GM19324 (cell line): ENCODE measurements around the gene OTOA.
"Not testable (repeated sequence)": the region's sequence is repeated elsewhere in the genome, so short reads cannot be mapped to it uniquely, and the experiment has no call there.

Experiments
- ATAC-seq: cut with Tn5 transposase; IDR thresholded peaks from one replicate; pipeline ENCODE4 v1.9.1; 2021; ENCODE audit warnings: mild to moderate bottlenecking, moderate library complexity; ENCODE audit not compliant: unreplicated experiment, low FRiP score

Gene OTOA

DNA sequence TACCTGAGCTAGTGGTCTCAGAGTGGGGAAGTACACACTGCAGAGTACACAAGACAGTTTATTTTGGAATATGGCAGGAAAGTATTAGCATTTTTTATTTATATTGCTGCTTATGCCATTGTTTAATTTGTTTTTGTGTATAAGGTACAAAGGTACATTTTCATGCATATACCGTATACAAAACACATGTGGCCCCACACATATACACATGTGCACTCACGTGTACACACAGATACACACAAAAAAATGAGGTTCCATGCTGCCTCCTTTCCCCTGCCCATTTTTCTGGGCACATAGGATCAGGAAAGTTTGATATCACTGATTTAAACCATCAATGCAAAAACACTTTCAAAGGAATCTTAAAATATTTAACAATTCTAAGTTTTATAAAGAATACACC lies 24.3 kb upstream of the OTOA start:
- ATAC-seq = no peak

DNA sequence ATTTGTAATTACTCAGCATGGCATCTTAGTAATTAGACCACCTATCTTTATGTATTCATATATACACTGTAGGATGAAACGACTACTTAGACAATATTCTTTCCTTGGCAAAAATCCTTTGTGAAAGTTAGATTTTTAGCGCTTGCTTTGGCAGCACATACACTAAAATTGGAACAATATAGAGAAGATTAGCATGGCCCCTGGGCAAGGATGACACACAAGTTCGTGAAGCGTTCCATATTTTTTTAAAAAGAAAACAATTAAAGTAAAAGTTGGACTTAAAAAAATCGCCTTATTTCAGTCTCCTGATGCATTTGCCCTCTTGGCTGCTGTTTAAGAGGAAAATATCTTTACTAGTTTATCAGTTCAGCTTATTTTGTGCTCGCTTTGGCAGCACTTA lies 21.9 kb upstream of the OTOA start:
- ATAC-seq = no peak

DNA sequence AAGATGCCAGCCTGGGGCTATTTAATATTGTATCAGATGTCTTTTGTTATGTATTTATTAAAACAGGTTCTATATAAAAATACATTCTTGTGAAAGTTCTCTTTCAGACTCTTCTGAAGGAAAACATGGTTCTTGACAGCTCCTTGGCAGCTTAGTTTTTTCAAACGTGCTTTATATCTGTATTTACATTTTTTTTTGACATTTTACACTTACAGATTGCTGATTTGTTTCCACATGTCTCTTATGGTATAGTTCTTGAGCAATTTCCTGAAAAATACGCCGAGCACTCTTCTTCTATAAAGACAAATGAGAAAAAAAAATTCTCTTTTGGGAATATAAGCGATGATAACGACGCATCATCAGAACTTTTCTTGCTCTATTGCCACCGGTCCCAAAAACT lies 20.9 kb upstream of the OTOA start:
- no peak for ATAC-seq

DNA sequence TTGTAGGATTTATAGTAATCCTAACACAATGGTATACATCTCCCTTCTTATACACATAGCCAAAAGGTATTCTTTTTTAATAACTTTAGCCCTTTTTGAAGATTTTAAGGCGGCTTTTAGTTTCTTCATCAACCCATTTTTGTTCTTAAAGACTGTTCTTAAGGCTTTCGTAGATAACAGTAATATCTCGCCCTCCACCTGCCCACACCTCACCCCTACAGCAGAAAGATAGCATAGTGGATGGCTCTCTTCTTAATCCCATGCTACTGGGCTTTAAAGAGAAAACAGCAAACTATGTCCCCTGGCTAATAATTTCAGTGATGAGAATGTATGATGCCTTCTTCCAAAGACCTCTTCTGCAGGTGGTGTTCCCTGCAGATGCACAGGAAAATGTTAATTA lies 20.0 kb upstream of the OTOA start:
- ATAC-seq = no peak

DNA sequence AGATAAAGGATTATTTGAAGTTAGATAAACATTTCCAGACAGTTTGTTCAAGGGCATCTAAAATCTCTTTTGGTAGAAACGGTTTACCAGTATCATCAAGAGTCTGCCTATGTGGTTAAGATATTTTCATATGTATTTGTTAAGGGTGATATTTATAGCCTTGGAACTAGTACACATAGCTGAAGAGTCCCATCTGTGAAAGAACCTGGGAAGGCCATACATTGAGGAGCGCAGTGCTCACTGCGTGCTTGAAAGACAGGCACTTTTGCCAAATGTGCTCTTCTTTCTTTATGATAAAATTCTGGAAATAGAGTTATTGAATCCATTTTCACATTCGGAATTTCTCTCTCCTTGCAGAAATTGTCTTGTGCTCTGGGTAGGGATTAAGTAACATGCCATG lies 19.1 kb upstream of the OTOA start:
- ATAC-seq = no peak

DNA sequence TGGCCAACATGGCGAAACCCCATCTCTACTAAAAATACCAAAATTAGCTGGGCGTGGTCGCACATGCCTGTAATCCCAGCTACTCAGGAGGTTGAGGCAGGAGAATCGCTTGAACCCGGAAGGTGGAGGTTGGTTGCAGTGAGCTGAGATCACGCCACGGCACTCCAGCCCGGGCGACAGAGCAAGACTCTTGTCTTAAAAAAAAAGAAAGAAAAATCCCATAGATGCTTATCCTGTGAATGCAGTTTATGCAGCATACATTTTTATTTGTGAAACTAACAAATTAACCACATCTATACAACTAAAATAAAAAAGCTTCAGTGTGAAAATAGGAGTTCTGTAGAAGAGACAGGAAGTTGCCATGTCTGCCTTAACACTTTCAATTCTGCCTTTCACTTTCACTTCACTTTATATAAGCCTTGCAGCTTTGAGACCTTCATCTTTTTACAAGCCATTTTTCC lies 18.5 kb upstream of the OTOA start:
- no peak for ATAC-seq

DNA sequence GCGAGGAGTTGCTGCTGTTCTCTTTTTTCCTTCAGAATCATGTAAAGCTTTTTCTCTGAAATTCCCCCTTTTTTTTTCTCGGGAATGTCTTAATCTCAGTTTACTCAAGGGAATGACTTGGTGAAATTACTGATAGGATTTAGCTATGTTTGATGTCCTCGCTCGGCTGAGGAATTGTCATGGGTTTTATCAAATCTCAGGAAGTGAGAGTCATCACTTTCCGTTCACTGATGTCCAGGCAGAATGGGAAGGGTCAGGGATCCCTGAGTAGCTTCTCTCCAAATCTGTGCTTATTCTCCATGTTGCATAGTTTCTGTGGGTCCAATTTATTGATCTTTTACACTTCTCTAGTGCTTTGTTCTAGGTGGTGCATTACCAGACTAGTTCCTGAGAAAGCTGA lies 17.7 kb upstream of the OTOA start:
- no peak for ATAC-seq

DNA sequence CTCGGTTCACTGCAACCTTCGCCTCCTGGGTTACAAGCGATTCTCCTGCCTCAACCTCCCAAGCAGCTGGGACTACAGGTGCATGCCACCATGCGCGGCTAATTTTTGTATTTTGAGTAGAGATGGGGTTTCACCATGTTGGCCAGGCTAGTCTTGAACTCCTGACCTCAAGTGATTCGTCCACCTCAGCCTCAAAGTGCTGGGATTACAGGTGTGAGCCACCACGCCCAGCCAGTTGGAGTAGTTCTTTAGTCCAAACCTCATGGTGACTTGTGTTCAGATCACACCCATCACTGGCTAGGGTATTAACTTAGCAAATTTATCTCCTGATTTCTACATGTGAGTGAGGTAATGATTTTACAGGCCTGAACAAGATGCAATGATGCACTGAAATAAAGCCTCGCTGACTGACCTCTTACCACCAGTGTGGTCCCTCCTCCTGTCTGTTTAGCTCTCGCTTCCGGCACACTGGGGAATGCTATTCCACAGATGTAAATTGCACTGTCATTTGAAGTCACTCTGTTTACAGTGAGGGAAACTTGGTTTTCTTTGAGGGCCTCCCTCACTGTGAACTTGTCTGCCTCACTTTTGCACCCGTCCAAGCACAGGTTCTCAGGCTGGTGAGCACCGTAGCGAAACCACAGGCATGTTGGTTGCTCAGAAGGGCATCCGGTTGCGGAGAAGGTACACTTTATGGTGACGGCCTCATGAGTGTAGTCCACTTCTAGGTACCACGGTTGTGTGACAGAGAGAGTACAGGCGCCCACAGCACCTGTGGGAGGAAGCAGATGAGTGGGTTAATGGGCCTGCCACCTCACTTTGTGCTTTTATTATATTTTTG lies 16.8 kb upstream of the OTOA start:
- peak; percentile 93 for ATAC-seq

DNA sequence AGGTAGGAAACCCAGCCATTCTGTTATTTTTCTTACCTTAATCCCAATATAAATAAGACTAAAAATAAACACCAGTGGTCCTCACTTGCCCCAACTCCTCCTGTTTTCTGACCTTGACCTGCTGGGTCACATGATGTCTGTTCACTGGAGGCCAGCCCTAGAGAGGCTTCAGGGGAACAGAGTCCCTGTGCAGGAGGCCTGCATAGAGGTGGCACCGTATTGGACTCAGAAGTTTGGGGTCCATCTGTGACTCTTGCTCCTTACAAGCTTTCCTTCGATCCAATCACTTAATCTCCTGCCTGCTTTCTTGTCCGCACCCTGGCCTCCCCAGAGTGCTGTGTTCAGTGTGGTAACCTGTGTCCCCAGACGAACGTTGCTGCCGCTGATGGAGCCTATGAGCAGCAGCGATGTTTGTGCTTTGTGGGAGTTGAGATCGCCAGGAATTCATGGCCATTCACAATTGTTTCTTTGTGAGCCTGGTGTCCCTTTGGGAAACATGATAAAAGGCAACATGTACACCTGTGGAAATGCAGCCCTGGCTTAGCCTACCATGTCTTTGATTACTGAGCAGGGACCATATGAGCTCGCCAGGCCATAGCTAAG lies 16.1 kb upstream of the OTOA start:
- peak; percentile 4 for ATAC-seq

DNA sequence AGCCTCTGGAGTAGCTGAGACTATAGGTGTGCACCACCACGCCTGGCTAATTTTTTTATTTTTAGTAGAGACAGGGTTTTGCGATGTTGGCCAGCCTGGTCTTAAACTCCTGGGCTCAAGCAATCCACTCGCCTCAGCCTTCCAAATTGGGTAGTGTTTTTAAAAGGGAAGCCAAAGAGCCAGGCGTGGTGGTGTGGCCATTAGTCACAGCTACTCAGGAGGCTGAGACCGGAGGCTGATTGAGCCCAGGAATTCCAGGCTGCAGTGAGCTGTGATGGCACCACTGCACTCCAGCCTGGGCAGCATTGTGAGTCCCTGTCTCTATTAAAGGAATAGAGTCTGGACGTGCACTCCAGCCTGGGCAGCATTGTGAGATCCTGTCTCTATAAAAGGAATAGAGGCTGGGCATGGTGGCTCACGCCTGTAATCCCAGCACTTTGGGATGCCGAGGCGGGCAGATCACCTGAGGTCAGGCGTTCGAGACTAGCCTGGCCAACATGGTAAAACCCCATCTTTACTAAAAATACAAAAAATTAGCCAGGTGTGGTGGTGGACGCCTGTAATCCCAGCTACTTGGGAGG lies 13.9 kb upstream of the OTOA start:
- ATAC-seq = not testable (repeated sequence)

DNA sequence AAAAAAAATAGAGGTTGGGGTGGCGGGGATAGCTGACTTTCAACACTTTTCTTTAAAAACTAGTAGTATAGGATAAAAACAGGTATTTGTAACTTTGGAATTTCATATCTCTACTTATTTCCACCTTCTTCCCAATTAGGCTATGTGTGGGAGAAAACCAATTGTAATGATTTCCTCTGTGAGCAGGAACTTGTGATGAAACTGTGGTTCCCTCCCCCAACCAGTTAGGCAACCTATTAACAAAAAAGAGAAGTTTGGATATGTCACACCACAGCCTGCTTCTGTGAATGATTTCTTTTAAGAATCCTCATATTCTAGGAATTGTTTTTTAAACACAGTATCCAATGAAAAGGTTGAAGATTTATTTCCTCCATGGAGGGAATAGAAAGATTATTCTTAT lies 13.2 kb upstream of the OTOA start:
- ATAC-seq = no peak

DNA sequence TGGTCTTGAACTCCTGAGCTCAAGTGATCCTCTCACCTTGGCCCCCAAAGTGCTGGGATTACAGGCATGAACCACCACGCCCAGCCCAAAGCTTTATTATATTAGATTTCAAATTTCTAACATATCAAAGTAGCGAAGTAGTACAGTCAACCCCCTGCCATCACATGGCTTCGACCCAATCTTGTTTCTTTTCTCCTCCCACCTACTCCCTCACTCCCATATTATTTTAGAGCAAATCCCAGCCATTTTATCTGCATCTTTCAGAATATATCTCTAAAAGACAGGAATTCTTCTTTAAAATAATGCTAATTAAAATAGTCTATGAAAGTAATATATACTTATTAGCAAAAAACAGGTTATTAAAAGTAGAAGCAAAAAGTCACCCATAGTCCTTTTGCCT lies 12.3 kb upstream of the OTOA start:
- no peak for ATAC-seq

DNA sequence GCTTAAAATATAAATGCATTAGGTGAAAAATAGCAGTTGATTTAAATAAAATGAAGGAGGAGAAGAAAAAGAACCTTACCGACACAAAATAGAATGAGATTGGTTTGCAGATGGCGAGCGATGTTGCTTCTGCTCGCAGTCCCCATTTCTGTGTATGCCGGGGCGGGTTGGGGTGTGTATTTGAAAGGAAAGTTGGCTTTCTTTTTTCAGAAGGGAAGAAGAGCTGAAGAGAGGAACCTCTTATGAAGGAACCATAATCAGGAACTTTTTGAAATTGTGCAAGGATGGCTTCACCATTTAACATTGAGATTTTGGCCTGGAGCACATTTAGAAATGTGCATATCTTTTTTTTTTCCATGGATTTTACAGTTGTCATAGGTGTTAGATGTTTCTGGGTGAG lies 11.3 kb upstream of the OTOA start, which contains the start of gene IGSF6:
TSS of gene IGSF6 (minus strand) at position 156 of the 400 bp plus-strand sequence. CDS start at position 146, 10 bp downstream.
- no peak for ATAC-seq

DNA sequence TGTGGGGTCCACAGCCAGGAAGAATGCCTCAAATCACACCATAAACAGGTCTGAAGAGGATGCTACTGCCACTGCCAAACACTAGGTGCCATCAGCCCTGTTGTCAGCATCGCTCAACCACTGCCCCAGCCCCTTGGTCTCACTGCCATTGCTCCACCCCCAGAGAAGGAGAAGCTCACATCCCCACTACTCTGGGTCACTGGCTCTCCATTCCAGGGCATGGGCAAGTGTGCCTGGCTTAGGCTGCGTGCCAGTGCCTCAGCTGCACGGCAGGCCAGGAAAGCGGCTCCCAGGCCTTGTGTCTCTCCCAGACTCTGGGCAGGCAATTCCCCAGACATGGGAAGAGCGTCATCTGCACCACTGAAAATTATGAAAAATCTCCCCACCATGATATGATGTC lies 10.2 kb upstream of the OTOA start:
- no peak for ATAC-seq

DNA sequence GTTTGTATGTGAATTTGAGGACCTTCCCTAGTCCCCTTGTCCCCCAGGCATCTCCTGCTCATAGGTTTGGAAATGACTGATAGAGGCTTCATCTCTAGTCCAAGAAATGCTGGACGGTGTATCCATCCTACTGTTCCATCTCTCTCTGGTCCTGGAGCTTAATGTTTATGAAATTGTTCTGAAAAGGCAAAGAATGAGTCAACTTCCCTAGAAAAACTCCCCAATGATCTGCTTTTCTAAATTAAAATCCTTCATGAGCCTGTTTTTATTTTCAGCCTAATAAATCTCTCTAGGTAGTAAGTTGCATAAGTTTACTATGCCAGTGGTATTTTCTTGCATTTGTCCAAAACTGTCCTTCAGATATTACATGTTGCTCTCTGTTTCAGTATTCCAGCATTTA lies 9.3 kb upstream of the OTOA start:
- ATAC-seq = no peak

DNA sequence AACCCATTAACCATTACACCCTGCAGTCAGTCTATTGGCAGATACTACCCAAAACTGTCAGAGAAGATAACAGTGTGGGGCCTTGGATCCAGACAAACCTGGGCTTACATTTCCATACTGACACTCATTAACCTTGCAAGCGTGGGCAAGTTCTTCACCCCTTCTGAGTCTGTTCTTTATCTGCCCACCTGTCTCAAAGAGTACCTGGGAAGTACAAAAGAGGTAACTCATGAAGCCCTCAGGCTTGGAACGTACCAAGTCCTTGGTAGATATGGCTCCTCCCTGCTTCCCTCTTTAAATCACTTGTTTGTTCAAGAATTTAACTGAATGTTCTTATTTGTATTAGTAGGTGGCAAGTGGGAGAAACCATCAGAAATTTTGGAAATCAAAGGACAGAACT lies 8.9 kb upstream of the OTOA start:
- ATAC-seq = no peak

DNA sequence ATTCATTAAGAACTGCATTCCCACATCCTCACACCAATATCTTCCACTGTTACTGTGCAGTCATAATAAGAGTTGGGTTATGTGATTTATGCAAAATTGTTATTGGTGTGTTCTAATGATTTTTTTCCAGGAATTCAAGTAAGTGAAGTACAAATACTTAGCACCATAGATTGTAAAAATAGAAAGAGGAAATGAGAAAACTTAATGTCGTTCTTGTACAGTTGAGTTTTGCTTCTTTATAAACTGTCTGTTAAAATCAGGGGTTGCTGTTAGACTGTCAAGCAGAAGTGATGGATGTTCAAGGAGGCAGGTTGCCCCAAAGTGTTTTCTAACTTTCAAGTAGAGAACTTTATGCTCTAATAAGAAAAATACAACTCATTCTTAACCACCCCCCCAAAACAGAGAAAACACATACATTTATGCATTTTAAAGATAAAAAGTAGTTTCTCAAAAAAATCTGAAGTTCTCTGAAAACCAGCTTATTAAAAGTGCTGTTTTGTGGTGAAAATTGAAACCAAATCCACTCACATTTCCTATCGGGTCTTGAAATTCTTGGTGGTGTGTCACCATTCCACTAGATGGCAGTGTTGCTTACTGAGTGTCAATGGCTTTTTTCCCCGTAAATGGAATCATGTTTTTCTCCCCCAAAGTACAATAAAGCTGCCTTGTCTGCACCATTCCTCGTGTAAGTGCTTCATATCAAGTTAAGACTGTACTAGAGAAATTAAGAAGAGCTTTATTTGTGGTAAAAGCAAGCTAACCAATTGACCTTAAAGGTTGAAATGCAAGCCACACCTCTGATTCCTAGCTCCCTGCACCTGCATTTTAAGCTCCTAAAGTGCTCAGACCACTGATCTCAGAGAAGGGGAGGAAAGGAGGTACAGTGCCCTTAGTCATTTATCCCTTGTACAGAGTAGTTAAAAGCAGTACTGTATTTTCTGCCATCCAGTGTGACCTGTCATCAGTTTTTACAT lies 6.7 kb upstream of the OTOA start:
- ATAC-seq = no peak

DNA sequence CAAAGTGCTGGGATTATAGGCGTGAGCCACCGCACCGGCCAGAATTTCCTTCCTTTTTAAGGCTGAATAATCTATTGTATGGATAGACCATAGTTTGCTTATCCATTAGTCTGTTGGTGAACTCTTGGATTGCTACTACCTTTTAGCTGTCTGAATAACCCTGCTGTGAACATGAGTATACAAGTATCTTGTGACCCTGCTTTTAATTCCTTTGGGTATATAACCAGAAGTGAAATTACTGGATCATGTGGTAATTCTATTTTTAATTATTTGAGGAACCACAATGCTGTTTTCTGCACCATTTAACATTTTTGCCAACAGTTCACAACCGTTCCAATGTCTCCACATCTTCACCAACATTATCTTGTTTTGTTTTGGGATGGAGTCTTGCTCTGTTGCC lies 4.6 kb upstream of the OTOA start:
- no peak for ATAC-seq

DNA sequence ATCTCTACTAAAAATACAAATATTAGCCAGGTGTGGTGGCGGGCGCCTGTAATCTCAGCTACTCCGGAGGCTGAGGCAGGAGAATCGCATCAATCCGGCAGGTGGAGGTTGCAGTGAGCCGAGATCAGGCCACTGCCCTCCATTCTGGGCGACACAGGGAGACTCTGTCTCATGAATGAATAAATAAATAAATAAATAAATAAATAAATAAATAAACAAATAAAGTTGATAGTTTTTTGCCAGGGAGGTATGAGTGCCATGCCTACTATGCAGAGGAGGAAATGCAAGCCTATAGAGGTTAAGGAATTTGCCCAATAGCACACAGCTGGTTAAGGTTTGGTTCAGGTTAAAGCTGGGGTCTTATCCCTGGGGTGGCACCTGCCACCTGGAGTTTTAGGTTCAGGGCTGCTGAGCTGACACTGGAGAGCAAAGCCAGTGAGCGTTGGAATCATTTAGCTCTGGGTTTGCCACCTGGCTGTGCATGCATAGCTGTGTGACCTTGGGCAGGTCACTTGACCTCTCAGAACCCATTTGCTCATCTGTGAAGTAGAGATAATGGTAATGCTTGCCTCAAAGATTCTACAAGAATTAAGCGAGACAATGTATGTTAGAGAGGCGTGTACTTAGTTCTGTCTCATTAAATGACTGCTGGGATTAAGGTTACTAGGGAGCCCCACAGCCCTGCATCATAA lies 1.2 kb downstream of the OTOA start:
- no peak for ATAC-seq

DNA sequence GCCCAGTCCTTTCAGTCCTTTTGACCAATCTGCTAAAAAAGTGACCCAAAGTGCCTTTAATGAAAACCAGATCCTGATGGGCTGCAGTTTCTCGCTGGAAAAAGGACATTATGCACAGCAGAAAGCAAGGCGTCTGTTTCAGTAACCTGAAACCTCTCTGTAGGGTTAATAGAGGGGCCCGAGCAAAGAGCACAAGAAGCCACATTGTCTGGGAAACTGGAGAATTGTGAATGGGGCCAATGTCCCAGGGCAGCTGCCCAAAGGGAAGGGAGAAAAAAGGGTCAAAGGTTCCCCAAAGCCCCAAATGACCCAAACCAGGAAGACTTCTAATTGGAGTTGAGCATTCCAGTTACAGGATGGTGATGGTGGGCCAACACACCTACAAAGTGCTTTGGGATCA lies 3.0 kb downstream of the OTOA start:
- no peak for ATAC-seq
